Measurements from ENCODE around the gene CHI3L2. TPM values are rescaled to one million over a fixed set of nuclear protein-coding genes. Genes with fewer than 3 reads are reported as not detected.
"Not testable (repeated sequence)": the region's sequence is repeated elsewhere in the genome, so short reads cannot be mapped to it uniquely, and the experiment has no call there.

CHI3L2 gene
- total RNA-seq, 1 experiment from 2014 or later: not detected

DNA sequence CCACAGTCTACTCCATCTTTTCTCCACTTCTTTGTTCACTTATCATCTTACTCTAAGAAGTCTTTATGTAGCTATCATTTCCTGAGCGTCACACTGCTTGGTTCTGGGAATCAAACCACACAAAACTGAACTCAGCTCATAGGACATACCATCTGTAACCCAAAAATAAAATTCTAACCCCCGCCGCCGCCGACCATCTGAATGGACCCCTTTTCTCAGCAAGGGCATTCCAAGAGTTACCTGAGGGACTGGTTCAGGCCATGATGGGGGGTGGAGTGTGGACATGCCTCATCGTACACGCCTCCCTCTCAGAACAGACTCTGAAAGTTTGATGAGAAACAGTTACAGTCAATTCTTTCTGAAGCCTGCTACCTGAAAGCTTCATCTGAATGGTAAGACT, 12.6 kb upstream of the CHI3L2 start:
- TF ChIP-seq EZH2 (IDR thresholded peaks at IDR 0.05; ENCODE audit: low read depth): no peak
- TF ChIP-seq, protein P1, sequence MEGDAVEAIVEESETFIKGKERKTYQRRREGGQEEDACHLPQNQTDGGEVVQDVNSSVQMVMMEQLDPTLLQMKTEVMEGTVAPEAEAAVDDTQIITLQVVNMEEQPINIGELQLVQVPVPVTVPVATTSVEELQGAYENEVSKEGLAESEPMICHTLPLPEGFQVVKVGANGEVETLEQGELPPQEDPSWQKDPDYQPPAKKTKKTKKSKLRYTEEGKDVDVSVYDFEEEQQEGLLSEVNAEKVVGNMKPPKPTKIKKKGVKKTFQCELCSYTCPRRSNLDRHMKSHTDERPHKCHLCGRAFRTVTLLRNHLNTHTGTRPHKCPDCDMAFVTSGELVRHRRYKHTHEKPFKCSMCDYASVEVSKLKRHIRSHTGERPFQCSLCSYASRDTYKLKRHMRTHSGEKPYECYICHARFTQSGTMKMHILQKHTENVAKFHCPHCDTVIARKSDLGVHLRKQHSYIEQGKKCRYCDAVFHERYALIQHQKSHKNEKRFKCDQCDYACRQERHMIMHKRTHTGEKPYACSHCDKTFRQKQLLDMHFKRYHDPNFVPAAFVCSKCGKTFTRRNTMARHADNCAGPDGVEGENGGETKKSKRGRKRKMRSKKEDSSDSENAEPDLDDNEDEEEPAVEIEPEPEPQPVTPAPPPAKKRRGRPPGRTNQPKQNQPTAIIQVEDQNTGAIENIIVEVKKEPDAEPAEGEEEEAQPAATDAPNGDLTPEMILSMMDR (conservative IDR thresholded peaks at IDR 0.05): no peak
- H3K27ac ChIP-seq: no peak overlapping the region
- BruUV-seq (replicated peaks): no TSS peak
- H3K4me3 ChIP-seq: no peak overlapping the region
- H3K27me3 ChIP-seq (ENCODE audit: insufficient read depth, low read depth): no peaks in the 10 kb centered on the region
- no peak overlapping the region for H3K4me2 ChIP-seq
- CTCF ChIA-PET: no interaction called here
- H3K9me3 ChIP-seq (ENCODE audit: insufficient read depth, low read depth): no peaks in the 10 kb centered on the region; the same call in 1 of the 2 replicates
- no peaks in the 10 kb centered on the region for H3K4me1 ChIP-seq (replicated peaks; ENCODE audit: insufficient read depth)
- no peaks in the 10 kb centered on the region for H3K9me2 ChIP-seq (ENCODE audit: insufficient read depth)
- no peak for DNase-seq
- H3K36me3 ChIP-seq (ENCODE audit: low read depth): no peaks in the 10 kb centered on the region
- intact Hi-C loops (cut with micrococcal nuclease; ENCODE audit: unreplicated experiment): no loop called here
- H3K79me2 ChIP-seq (ENCODE audit: low read depth): no peaks in the 10 kb centered on the region
- no peak overlapping the region for H2AFZ ChIP-seq
- H3F3A ChIP-seq (ENCODE audit: insufficient read depth, low read depth): no peaks in the 10 kb centered on the region
- POLR2A ChIA-PET (ENCODE audit: unreplicated experiment): no interaction called here
- H4K20me1 ChIP-seq (ENCODE audit: insufficient read depth): no peaks in the 10 kb centered on the region

DNA sequence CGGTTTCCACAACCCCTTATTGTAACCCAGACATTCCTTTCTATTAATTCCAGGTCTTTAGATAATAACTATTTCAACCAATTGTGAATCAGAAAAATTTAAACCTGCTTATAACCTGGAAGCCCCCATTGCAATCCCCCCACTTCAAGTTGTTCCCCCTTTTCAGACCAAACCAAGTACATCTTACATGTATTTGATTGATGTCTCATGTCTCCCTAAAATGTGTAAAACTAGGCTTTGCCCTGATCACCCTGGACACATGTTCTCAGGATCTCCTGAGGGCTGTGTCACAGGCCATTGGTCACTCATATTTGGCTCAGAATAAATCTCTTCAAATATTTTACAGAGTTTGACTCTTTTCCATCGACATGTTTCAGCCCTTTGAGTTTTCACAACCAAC, 12.2 kb upstream of the CHI3L2 start:
- H3K4me2 ChIP-seq; H4K20me1 ChIP-seq (ENCODE audit: insufficient read depth); H3K79me2 ChIP-seq (ENCODE audit: low read depth); H2AFZ ChIP-seq; H3F3A ChIP-seq (ENCODE audit: insufficient read depth, low read depth); H3K9me3 ChIP-seq (ENCODE audit: insufficient read depth, low read depth); H3K4me1 ChIP-seq (replicated peaks; ENCODE audit: insufficient read depth); H3K4me3 ChIP-seq; CTCF ChIA-PET; H3K27me3 ChIP-seq (ENCODE audit: insufficient read depth, low read depth); H3K9me2 ChIP-seq (ENCODE audit: insufficient read depth); BruUV-seq (replicated peaks); intact Hi-C loops (cut with micrococcal nuclease; ENCODE audit: unreplicated experiment); H3K27ac ChIP-seq; H3K36me3 ChIP-seq (ENCODE audit: low read depth); DNase-seq; POLR2A ChIA-PET (ENCODE audit: unreplicated experiment): not testable (repeated sequence)

DNA sequence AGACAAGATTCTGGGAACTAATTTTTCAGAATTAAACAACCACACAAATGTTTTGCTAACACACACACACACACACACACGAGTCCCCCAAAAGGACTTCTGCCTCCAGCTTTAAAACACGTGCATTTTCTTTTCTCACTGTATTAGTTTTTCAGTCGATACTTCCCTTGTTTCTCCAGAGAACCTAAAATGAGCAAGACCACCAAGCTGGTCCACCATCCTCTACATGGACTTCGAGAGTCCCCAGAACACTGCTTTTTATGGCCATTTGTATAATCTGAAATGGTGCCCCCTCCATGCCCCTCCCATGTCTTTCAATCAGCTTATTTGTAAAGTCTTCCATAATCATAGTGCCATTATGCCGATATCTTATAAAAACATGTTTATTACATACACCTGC, 10.8 kb upstream of the CHI3L2 start:
- Histone ChIP-seq H3K79me2 (ENCODE audit: low read depth) (no peaks in the 10 kb centered on the region), H3K9me2 (ENCODE audit: insufficient read depth) (no peaks in the 10 kb centered on the region), H3K4me1 (replicated peaks; ENCODE audit: insufficient read depth) (peaks cover 4% of the 10 kb centered on the region; the same call in 1 of the 2 replicates), H3K9me3 (ENCODE audit: insufficient read depth, low read depth) (no peaks in the 10 kb centered on the region; the same call in 1 of the 2 replicates), H4K20me1 (ENCODE audit: insufficient read depth) (no peaks in the 10 kb centered on the region), H3K36me3 (ENCODE audit: low read depth) (no peaks in the 10 kb centered on the region), H3K27ac (no peak overlapping the region), H3F3A (ENCODE audit: insufficient read depth, low read depth) (no peaks in the 10 kb centered on the region), H3K27me3 (ENCODE audit: insufficient read depth, low read depth) (no peaks in the 10 kb centered on the region), H2AFZ (no peak overlapping the region), H3K4me2 (no peak overlapping the region), H3K4me3 (no peak overlapping the region)
- BruUV-seq (replicated peaks): no TSS peak
- DNase-seq: no peak
- intact Hi-C loops (cut with micrococcal nuclease; ENCODE audit: unreplicated experiment): no loop called here
- ChIA-PET POLR2A (ENCODE audit: unreplicated experiment) (no interaction called here), CTCF (no interaction called here)
- TF ChIP-seq, protein P1 (conservative IDR thresholded peaks at IDR 0.05): no peak
- TF ChIP-seq EZH2 (IDR thresholded peaks at IDR 0.05; ENCODE audit: low read depth): no peak

DNA sequence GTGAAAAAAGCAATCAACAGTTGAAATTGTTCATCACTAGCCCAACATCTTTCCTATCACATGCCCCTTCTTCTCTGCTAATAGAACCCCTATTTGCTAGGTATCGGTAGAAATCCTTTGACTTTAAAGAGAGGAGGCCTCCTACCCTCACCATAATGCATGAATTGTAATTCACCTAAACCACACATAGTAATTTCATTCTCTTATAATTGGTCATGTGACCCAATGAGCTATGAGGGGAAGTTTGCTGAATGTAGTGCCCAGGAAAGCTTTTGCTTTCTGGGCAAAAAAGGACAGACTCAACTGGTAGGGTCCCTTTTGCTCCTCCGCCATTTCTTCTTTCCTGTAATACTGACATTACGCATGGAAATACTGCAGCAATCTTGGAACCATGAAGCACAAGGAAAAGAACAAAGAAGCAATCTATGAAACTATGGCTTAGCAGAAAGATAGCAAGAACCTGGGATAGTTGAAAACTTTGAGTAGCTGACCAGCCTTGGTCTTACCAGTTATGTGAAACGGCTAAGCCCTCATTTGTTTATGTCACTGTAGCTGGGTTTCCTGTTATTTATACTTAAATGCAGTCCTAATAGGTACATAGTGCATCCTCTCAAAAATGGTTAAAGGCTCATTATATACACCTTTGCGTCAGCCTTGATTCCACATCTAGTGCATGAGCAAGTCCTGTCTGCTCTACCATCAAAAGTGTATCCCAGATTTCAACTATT, 10.2 kb upstream of the CHI3L2 start:
- ChIA-PET CTCF (no interaction called here), POLR2A (ENCODE audit: unreplicated experiment) (no interaction called here)

More for the DNA sequence above, 10.2 kb upstream of the CHI3L2 start:
- no peaks in the 10 kb centered on the region; the same call in 1 of the 2 replicates for H3K9me3 ChIP-seq (ENCODE audit: insufficient read depth, low read depth)
- peaks cover 10% of the 10 kb centered on the region for H3K4me1 ChIP-seq (replicated peaks; ENCODE audit: insufficient read depth)
- H2AFZ ChIP-seq: no peak overlapping the region
- no peaks in the 10 kb centered on the region for H3K36me3 ChIP-seq (ENCODE audit: low read depth)
- H3K9me2 ChIP-seq (ENCODE audit: insufficient read depth): no peaks in the 10 kb centered on the region
- intact Hi-C loops (cut with micrococcal nuclease; ENCODE audit: unreplicated experiment): no loop called here
- 0 out of 2 replicates have a peak, but pooled peaks cover 1% of the 10 kb centered on the region for H3F3A ChIP-seq (ENCODE audit: insufficient read depth, low read depth)
- TF ChIP-seq EZH2 (IDR thresholded peaks at IDR 0.05; ENCODE audit: low read depth): no peak
- TF ChIP-seq, protein P1 (conservative IDR thresholded peaks at IDR 0.05): no peak
- H3K27me3 ChIP-seq (ENCODE audit: insufficient read depth, low read depth): no peaks in the 10 kb centered on the region
- H3K4me2 ChIP-seq: no peak overlapping the region
- no peak overlapping the region for H3K27ac ChIP-seq
- no peaks in the 10 kb centered on the region for H3K79me2 ChIP-seq (ENCODE audit: low read depth)
- no peaks in the 10 kb centered on the region for H4K20me1 ChIP-seq (ENCODE audit: insufficient read depth)
- H3K4me3 ChIP-seq: no peak overlapping the region
- BruUV-seq (replicated peaks): no TSS peak
- no peak for DNase-seq

Data from PC-9 (cell line).